NCI-H146 treated with DMSO at 0.1 percent for 48 hours (cell line): Measurements from ENCODE around the gene ELANE.

Experiments
- DNase-seq: peaks from one replicate; lab custom pipeline; 2025; ENCODE audit not compliant: unreplicated experiment; lab: John Stamatoyannopoulos, UW

Gene ELANE

DNA sequence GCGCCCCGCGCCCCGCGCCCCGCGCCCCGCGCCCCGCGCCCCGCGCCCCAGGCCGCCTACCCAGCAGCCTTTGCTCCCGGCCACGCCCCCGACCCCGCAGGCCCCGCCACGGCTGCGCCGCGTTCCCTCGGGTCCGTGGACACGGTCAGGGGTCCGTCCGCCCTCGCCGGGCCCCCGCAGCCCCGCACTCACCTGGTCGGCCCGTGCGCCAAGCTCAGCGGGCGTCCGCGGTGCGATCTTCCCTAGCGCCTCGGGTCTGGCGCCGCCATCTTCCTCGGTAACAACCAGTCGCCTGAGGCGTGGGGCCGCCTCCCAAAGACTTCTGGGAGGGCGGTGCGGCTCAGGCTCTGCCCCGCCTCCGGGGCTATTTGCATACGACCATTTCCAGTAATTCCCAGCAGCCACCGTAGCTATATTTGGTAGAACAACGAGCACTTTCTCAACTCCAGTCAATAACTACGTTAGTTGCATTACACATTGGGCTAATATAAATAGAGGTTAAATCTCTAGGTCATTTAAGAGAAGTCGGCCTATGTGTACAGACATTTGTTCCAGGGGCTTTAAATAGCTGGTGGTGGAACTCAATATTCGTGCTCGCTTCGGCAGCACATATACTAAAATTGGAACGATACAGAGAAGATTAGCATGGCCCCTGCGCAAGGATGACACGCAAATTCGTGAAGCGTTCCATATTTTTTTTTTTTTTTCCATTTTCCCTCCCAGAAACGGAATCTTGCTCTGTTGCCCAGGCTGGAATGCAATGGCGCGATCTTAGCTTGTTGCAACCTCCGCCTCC lies 41.0 kb downstream of the ELANE start, which contains the start of the genes MED16 and RNU6-9:
MED16 (minus strand) TSS at position 294 of the 796 bp plus-strand sequence. CDS start 2,056 bp downstream, outside the sequence.
RNU6-9 (plus strand) TSS at position 591 of the 796 bp plus-strand sequence.
- peak; percentile 61 for DNase-seq

DNA sequence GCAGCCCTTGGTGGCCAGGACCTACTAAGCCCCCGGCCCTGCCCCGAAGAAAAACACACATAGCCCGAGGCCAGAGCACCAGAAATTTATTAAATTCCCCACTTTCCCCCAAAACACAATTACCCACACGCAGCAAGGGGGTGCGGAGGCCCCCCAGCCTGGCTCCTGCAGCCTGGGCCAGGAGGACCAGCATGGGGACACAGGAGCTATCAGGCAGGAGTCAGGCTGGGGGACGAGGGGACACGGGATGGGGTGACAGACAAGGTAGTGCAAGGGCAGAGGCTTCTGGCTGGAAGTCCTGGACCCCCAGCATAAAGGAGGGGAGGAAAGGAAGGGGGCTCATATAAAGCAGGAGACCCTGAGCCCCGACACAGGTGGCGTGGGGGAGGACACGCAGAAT lies 44.3 kb downstream of the ELANE start:
- no peak for DNase-seq

- DNase-seq: no peak
Observed at GRCh38 chr19:896999-897398, 44.9 kb downstream of the ELANE start.

DNA sequence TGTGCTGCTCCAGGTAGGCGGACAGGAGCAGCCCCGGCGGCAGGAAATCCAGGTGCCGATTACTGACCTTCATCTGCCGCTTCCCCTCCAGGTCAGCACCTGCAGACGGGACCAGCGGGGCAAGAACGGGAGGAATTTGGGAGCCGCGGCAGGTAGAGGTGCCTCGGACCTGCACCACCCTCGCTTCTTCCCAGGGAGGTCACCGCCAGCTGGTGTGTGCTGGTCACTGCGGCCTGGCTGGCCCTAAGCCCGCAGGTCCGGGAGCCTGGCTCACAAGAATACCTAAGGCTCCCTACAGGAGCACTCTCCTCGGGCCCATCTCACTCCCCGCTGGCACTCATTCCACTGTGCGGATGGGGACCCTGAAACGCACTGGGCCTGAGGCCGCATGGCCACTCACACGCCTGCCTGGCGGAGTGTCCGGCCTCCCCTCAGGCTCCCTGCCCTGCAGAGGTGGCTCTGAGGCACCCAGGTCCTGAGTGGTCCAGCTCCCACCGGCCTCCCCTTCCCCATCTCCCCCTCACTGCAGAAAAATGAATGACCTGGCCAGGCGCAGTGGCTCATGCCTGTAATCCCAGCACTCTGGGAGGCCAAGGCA lies 45.4 kb downstream of the ELANE start:
- DNase-seq: no peak

GRCh38 chr19:898663-899062 lies 46.6 kb downstream of the ELANE start:
- peak; percentile 40 for DNase-seq

DNA sequence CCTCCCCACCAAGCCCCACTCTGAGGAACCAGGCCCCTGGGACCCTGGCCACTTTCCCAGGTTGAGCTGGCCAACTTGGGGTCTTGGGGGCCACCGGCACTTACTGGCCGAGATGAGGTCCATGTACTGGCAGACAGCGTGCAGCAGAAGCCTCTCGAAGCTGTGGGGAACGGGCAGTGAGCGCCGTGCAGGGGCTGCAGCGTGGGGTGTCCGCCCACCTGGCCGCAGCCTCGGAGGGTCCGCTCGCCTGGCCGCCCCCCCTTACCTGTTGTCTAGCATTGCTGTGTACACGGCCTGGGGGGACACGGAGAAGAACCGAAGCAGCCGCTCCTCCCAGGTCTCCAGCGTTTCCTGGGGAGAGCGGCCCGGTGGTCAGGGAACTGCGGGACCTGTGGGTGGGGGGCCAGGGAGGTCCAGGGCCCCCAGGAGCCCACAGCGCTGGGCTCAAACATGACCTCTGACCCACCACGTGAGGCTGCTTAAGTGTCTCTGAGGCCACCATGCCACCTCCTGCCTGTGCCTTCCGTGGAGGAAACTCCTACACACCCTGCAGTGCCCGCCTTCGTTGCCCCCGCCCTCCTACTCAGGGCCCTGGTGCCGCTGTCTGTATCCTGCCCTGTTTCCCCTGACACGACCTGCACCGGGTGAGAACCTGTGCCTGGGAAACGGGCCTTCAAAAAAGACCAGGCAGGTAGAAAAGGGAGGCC lies 47.4 kb downstream of the ELANE start:
- DNase-seq: no peak

GRCh38 chr19:900043-900301 lies 47.9 kb downstream of the ELANE start:
- no peak for DNase-seq

GRCh38 chr19:900302-901111 lies 48.4 kb downstream of the ELANE start:
- DNase-seq: no peak

GRCh38 chr19:901216-902092 lies 49.4 kb downstream of the ELANE start:
- no peak for DNase-seq

DNA sequence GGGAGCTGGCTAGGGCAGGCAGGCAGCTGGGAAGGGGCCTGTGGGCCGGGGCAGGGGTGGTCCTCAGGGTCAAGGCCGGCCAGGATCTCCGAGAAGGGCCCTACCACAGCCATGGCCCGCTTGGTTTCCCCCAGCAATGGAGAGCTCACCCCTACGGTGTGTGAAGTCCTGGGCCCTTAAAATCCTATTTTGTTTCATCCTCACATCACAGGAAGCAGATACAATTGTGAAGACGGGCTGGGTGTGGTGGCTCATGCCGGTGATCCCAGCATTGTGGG lies 49.9 kb downstream of the ELANE start:
- DNase-seq: no peak

DNA sequence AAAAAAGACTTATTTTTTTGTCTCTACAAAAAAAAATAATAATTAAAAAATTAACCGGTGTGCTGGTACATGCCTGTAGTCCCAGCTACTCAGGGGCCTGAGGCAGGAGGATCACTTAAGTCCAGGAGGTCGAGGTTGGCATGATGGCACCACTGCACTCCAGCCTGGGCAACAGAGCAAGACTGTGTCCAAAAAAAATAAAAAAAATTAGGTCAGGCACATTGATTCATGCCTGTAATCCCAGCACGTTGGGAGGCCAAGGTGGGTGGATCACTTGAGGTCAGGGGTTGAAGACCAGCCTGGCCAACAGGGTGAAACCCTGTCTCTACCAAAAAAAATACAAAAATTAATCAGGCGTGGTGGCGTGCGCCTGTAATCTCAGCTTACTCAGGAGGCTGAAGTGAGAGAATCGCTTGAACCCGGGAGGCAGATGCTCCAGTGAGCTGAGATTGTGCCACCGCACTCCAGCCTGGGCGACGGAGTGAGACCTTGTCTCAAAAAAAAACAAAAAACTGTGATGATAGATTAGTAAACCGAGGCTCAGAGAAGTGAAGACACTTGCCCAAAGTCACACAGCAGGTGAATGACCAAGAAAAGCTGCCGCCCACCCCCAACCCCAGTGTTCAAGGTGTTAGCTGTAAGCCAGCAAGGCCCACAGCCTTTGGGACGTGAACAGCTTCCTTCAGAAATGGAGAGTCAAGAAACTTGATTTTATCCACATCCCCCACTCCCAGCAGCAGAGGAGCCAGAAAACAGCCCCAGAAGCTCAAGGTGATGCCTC lies 50.5 kb downstream of the ELANE start:
- no peak for DNase-seq

- peak; percentile 44 for DNase-seq
Observed at GRCh38 chr19:903266-903797, 51.2 kb downstream of the ELANE start.

GRCh38 chr19:904545-904944 lies 52.4 kb downstream of the ELANE start:
- DNase-seq: no peak
